GM12874 (cell line): ENCODE results near the gene EOLA1.

Experiments
- TF ChIP-seq, protein P1 (sequence below): IDR thresholded peaks from 2 replicates; pipeline ENCODE4 v1.5.1; 2011; ENCODE audit warnings: low read depth, mild to moderate bottlenecking, control low read depth, low read length, moderate library complexity; ENCODE audit not compliant: insufficient read depth

EOLA1 gene

DNA sequence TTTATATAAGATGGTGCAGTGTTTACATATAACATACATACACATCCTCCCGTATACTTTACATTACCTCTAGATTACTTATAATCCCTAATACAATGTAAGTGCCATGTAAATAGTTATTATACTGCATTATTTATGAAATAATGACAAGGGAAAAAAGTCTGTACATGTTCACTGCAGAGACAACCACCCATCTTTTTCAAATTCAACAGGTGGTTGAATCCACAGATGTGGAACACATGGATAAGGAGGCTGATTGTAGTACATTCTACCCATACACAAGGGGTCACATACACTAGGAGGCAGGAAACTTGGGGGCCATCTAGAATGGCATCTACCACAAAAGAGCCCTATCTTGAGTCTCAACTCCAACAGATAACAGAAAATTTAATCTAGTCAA lies 32.3 kb upstream of the EOLA1 start:
- TF ChIP-seq, protein P1, sequence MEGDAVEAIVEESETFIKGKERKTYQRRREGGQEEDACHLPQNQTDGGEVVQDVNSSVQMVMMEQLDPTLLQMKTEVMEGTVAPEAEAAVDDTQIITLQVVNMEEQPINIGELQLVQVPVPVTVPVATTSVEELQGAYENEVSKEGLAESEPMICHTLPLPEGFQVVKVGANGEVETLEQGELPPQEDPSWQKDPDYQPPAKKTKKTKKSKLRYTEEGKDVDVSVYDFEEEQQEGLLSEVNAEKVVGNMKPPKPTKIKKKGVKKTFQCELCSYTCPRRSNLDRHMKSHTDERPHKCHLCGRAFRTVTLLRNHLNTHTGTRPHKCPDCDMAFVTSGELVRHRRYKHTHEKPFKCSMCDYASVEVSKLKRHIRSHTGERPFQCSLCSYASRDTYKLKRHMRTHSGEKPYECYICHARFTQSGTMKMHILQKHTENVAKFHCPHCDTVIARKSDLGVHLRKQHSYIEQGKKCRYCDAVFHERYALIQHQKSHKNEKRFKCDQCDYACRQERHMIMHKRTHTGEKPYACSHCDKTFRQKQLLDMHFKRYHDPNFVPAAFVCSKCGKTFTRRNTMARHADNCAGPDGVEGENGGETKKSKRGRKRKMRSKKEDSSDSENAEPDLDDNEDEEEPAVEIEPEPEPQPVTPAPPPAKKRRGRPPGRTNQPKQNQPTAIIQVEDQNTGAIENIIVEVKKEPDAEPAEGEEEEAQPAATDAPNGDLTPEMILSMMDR, result no peak

DNA sequence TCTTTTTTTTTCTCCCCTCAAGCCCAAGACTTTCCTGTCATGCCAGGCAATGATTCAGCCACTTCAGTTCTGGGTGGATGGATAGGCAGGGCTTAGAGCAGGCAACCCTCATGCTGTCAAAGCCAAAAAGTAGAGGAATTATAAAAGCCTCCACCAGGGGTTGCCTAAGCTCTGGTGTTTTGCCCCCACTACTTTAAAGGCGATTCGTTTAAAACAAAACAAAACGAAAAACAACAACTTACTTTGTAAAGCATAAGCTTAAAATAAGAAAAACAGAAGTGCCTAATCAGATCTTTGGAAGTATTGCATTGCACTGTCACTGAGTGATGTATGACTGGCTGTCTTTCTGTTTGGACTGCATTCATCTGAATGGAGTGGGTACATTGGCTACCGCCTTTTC lies 30.4 kb upstream of the EOLA1 start:
- TF ChIP-seq, protein P1, result 0 out of 2 replicates have a peak, but pooled peaks have one; percentile 14

DNA sequence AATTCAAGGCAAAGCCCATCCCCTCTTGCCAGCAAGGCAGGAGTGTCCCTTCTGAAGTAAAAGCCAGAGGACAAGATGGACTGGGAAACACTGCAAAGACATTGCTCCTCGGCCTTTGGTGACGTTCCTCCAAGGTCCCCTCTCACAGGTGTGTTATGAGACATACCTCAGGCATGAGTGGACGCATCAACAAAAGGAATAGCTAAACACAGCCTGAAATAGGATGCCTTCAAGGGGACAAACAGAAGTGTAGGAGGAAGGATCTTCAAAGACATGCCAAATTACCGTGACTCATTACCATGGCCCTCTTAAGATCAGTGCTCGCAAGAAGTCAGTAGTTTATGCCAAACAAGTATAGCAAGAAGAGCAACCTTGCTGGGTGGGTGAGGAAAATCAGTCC lies 29.7 kb upstream of the EOLA1 start:
- TF ChIP-seq, protein P1, result no peak

DNA sequence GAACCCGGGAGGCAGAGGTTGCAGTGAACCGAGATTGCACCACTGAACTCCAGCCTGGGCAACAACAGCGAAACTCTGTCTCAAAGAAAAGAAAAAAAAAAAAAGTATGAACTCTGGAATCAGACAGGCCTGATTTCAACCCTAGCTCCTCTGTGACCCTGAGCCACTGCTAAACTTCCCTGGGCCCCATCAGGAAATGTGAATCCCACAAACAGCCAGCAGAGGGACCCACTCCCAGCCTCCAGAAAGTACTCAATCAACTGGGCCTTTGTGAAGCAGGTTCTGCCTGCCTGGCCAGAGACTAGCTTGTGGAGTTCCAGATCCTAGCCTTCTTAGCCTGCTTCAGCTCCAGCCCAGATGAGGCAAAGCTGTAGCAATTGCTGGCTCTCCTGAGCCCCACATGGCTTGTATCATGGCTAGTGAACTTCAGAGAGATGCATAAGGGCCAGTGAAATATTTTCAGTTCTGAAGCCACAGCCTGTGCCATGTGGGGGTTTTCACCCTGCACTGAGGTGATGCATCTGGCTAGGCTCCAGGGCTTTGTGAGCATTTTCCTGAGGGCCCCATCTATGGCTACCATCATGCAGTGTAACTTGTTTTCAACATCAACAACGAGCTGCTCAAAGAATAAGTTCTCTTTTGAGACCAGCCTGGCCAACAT lies 28.5 kb upstream of the EOLA1 start:
- TF ChIP-seq, protein P1, result peak; percentile 55

DNA sequence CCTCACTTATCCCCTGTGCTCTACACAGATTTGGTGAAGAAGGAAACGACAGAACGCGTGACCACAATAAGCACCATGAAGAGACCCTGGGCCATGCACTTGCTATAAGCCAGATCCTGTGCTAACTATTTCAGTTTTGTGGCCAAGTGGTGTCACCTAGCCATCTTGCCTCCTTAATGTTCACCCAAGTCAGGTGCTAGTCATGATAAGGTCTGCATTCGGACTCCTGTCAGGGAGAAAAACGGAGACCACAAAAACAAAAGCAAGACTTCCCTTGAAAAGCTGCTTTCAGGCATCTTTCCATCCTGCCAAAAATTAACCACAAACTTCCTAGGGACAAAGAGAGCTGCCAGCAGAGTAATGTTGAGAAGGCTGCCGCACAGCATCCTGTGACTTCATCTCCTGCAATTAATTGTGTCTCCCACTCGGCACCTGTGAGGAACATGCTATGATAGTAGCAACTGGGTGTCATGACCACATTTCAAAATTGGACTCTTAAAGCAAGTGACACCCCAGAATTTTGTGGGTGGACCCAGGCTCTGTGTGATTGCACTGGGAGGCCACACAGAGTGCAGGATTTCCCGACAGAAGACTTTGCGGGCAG lies 26.9 kb upstream of the EOLA1 start:
- TF ChIP-seq, protein P1, result no peak

DNA sequence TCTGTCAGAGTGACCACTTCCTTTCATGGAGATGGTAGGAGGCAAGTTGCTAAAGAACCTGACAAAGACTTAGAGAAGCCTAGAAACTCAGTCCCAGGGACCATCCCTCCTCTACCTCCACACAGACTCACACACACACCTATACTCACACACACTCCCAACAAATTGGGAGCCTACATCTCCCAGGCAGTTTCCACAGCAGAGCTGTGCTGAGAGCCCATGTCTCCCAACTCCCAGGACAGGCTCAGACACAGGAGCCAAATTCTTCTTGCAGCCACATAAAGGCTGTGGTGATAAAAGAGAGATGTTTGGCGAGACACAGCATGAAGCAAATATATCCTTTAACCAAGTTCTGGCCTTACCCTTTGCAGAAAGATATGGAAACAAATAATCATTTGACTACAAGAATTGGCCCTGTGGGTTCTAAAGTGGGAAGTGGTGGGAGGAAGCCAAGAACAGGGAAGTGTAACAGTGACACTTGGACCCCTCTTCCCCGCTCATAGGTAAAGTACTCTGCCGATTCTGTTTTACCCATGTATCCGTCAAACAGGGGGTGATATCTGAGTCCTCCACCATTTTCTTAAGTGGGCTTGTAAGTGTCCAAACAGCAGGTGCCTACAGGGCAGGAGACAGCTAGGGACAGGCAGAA lies 24.7 kb upstream of the EOLA1 start:
- TF ChIP-seq, protein P1, result no peak

DNA sequence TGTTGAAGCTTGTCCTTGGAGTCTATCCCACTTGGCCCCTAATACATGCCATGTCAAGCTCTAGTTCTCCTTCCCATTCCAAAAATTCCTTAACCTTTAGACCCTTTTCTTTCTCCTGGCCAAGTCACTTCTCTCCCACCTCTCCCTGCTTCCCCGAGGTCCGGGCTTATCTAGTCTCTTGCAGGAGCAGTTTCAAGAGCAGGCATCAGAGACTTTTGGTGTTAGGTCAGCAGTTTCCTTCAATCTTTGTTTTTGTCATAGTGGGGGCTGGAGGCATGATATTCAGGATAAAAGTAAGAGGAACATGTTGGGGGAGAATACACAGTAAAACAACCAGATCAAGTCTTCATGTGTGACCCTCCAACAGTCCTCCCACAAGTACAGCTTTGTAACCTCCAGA lies 24.2 kb upstream of the EOLA1 start:
- TF ChIP-seq, protein P1, result no peak
